CD14-positive monocyte (primary cell): ENCODE results near the gene SLC7A10. TPM values are rescaled to one million over a fixed set of nuclear protein-coding genes. Genes with fewer than 3 reads are reported as not detected.
A peak's percentile ranks its signal among the peaks of the same experiment; 100 is the strongest.

ENCODE experiments used
- DNase-seq, 3 donors: peaks; one replicate each; pipeline ENCODE4 v3.0.0-alpha.2; 2011 to 2022
- H2AFZ ChIP-seq: 2 replicates; pipeline ENCODE4 v1.6.0; 2012; ENCODE audit warnings: mild to moderate bottlenecking, low read depth, low read length, inconsistent platforms; ENCODE audit not compliant: insufficient read depth, poor library complexity, severe bottlenecking
- H3K27ac ChIP-seq, 2 donors: 1 replicate in 1 of 2; 2 replicates in 1 of 2; pipeline ENCODE4 v1.5.1; 2012 to 2013; ENCODE audit warnings: low read length in 2 of 2, control low read depth in 1 of 2, inconsistent platforms in 1 of 2, low read depth in 1 of 2, mild to moderate bottlenecking in 1 of 2
- H3K27me3 ChIP-seq, 2 donors: one replicate each; pipeline versions ENCODE4 v1.6.0 to v1.6.1; 2011 to 2013; ENCODE audit warnings: low read length in 2 of 2; ENCODE audit not compliant: control insufficient read depth in 2 of 2, insufficient read depth in 2 of 2
- H3K36me3 ChIP-seq, 2 donors: replicated peaks in 1 of 2; 1 replicate in 1 of 2; 2 replicates in 1 of 2; pipeline versions ENCODE4 v1.5.1 to v1.6.1; 2012 to 2013; ENCODE audit warnings: low read length in 2 of 2, control low read depth in 1 of 2, inconsistent platforms in 1 of 2, mild to moderate bottlenecking in 1 of 2; ENCODE audit not compliant: insufficient read depth in 2 of 2, control insufficient read depth in 1 of 2
- H3K4me1 ChIP-seq, 2 donors: 1 replicate in 1 of 2; 2 replicates in 1 of 2; pipeline versions ENCODE4 v1.5.1 to v1.6.1; 2012 to 2013; ENCODE audit warnings: low read length in 2 of 2, control low read depth in 1 of 2, inconsistent platforms in 1 of 2, mild to moderate bottlenecking in 1 of 2, moderate library complexity in 1 of 2; ENCODE audit not compliant: insufficient read depth in 2 of 2, control insufficient read depth in 1 of 2
- H3K4me2 ChIP-seq: replicated peaks from 2 replicates; pipeline ENCODE3; 2012; ENCODE audit warnings: low read length, moderate library complexity, mild to moderate bottlenecking; ENCODE audit not compliant: poor library complexity, severe bottlenecking; ENCODE audit errors: extremely low read depth
- H3K4me3 ChIP-seq, 3 experiments: fragments of 200-600 bp in 1 of 3; sonication (generic) in 1 of 3; replicated peaks in 1 of 3; 1 replicate in 2 of 3; 2 replicates in 1 of 3; pipeline ENCODE4 v1.5.1; 2011 to 2013; ENCODE audit warnings: low read length in 3 of 3, mild to moderate bottlenecking in 3 of 3, control low read depth in 2 of 3, low read depth in 2 of 3, inconsistent platforms in 1 of 3, moderate library complexity in 1 of 3
- H3K79me2 ChIP-seq: 2 replicates; pipeline ENCODE4 v1.6.0; 2012; ENCODE audit warnings: mild to moderate bottlenecking, control low read depth, inconsistent platforms, low read length, moderate library complexity; ENCODE audit not compliant: insufficient read depth
- H3K9ac ChIP-seq: 2 replicates; pipeline ENCODE4 v1.6.0; 2017; ENCODE audit warnings: low read length, mild to moderate bottlenecking; ENCODE audit not compliant: insufficient read depth, poor library complexity, severe bottlenecking
- H3K9me3 ChIP-seq, 2 donors: replicated peaks in 1 of 2; 1 replicate in 1 of 2; 2 replicates in 1 of 2; pipeline versions ENCODE4 v1.5.1 to v1.6.1; 2012 to 2013; ENCODE audit warnings: low read length in 2 of 2, control low read depth in 1 of 2; ENCODE audit not compliant: control insufficient read depth in 1 of 2, insufficient read depth in 1 of 2
- H4K20me1 ChIP-seq: 2 replicates; pipeline ENCODE4 v1.6.0; 2012; ENCODE audit warnings: mild to moderate bottlenecking, low read length, control low read depth, moderate library complexity; ENCODE audit not compliant: insufficient read depth
- H3K27ac Mint-ChIP-seq, 7 donors: one replicate each; pipeline ENCODE4 v1.8.0; 2020; ENCODE audit warnings: mild to moderate bottlenecking in 7 of 7, mixed read lengths in 7 of 7, moderate library complexity in 6 of 7, inconsistent platforms in 2 of 7
- H3K27me3 Mint-ChIP-seq, 3 donors: one replicate each; pipeline ENCODE4 v1.8.0; 2021 to 2022; ENCODE audit warnings: low read depth in 3 of 3, mild to moderate bottlenecking in 3 of 3, mixed read lengths in 3 of 3, moderate library complexity in 3 of 3, inconsistent platforms in 1 of 3
- H3K36me3 Mint-ChIP-seq, 2 donors: one replicate each; pipeline ENCODE4 v1.8.0; 2020; ENCODE audit warnings: mixed read lengths in 2 of 2, inconsistent platforms in 1 of 2, mild to moderate bottlenecking in 1 of 2
- H3K4me1 Mint-ChIP-seq: one replicate; pipeline ENCODE4 v1.8.0; 2020; ENCODE audit warnings: mild to moderate bottlenecking, mixed read lengths
- H3K4me3 Mint-ChIP-seq, 2 donors: one replicate each; pipeline ENCODE4 v1.8.0; 2020; ENCODE audit warnings: mild to moderate bottlenecking in 2 of 2, mixed read lengths in 2 of 2, moderate library complexity in 1 of 2
- H3K9me3 Mint-ChIP-seq, 7 donors: one replicate each; pipeline ENCODE4 v1.8.0; 2020 to 2022; ENCODE audit warnings: mixed read lengths in 7 of 7, mild to moderate bottlenecking in 6 of 7, moderate library complexity in 6 of 7, inconsistent platforms in 2 of 7
- WGBS: methylation state at CpG from one replicate; pipeline ENCODE4 v1.1.5; 2013; ENCODE audit warnings: missing lambda C conversion rate; ENCODE audit not compliant: insufficient coverage; 5-methylcytosine and 5-hydroxymethylcytosine counted together
- intact Hi-C, 2 donors: fragments of 100-400 bp; cut with micrococcal nuclease; formaldehyde crosslinking; loops; one replicate each; pipeline versions ENCODE4 v1.15.0 to v1.15.1; 2023
- polyA plus RNA-seq, 3 donors: library from polyadenylated mRNA; depleted of rRNA in 1 of 3; unstranded in 2 of 3; stranded (reverse) in 1 of 3; fragments of 300-500 nt in 2 of 3; fragments of >200 nt in 1 of 3; fragmentation: Illumina TruSeq in 2 of 3; gene quantifications; 1 replicate in 2 of 3; 2 replicates in 1 of 3; pipeline ENCODE4 v1.2.3, GENCODE V29; 2012 to 2021
- TF ChIP-seq, protein P1 (sequence below): fragments of 200-600 bp; IDR thresholded peaks from one replicate; pipeline ENCODE4 v1.8.0; 2022; ENCODE audit warnings: antibody characterized with exemption, mild to moderate bottlenecking

Gene SLC7A10
- polyA plus RNA-seq, 3 donors: 0.52 TPM; not detected in 2

- no peaks in the 10 kb centered on the region for H3K9me3 ChIP-seq
- TF ChIP-seq, protein P1, sequence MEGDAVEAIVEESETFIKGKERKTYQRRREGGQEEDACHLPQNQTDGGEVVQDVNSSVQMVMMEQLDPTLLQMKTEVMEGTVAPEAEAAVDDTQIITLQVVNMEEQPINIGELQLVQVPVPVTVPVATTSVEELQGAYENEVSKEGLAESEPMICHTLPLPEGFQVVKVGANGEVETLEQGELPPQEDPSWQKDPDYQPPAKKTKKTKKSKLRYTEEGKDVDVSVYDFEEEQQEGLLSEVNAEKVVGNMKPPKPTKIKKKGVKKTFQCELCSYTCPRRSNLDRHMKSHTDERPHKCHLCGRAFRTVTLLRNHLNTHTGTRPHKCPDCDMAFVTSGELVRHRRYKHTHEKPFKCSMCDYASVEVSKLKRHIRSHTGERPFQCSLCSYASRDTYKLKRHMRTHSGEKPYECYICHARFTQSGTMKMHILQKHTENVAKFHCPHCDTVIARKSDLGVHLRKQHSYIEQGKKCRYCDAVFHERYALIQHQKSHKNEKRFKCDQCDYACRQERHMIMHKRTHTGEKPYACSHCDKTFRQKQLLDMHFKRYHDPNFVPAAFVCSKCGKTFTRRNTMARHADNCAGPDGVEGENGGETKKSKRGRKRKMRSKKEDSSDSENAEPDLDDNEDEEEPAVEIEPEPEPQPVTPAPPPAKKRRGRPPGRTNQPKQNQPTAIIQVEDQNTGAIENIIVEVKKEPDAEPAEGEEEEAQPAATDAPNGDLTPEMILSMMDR: no peak
- no peak for DNase-seq
- H3K4me3 ChIP-seq: no peak overlapping the region
- intact Hi-C loops: no loop called here
- H3K9me3 Mint-ChIP-seq: peaks cover 0 to 2% (median 0%) of the 10 kb centered on the region in 7 donors
- H3K36me3 ChIP-seq: peaks cover 43 to 69% of the 10 kb centered on the region in 2 donors
- peak overlapping the region in 1 of 7 donors; percentile 58 for H3K27ac Mint-ChIP-seq
- no peak overlapping the region for H3K4me2 ChIP-seq
- H4K20me1 ChIP-seq: peaks cover 9% of the 10 kb centered on the region
- 97% methylated on average over 13 of the region's 15 CpGs for WGBS
- H2AFZ ChIP-seq: no peak overlapping the region
- peaks cover 33 to 68% of the 10 kb centered on the region in 2 donors for H3K36me3 Mint-ChIP-seq
- H3K27me3 Mint-ChIP-seq: no peaks in the 10 kb centered on the region
- no peak overlapping the region for H3K27ac ChIP-seq
- peaks cover 41% of the 10 kb centered on the region for H3K4me1 Mint-ChIP-seq
- no peak overlapping the region for H3K4me3 Mint-ChIP-seq
- H3K9ac ChIP-seq: no peak overlapping the region
- H3K79me2 ChIP-seq: peaks cover 35% of the 10 kb centered on the region
- H3K27me3 ChIP-seq: no peaks in the 10 kb centered on the region
- H3K4me1 ChIP-seq: peaks cover 26 to 34% of the 10 kb centered on the region in 2 donors
Measured at GRCh38 chr19:33201886-33202545, 23.6 kb downstream of the SLC7A10 start.

DNA sequence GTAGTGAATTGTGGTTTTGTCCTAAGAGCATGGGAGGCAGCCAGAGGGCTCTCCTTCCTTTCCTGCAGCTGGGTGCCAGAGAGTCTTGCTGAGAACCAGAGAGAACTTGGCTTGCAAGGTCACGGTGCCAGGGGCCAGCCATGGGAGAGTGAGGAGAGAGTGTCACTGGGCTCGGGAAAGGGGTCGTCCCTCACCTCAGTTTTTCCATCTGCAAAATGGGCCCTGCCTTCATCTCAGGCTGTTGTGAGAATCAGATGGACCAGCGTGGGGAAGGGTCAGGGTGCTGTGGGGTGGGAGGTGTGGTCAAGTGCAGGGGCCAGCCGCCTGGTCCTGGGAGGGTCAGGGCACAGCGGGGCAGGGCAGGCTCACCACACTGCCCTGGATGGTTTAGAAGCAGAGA lies 24.2 kb downstream of the SLC7A10 start:
- peaks cover 10% of the 10 kb centered on the region for H4K20me1 ChIP-seq
- H3K36me3 ChIP-seq: peaks cover 41 to 69% of the 10 kb centered on the region in 2 donors
- Mint-ChIP-seq H3K27me3 (no peaks in the 10 kb centered on the region), H3K9me3 (peaks cover 0 to 2% (median 0%) of the 10 kb centered on the region in 7 donors), H3K4me1 (peaks cover 45% of the 10 kb centered on the region), H3K4me3 (no peak overlapping the region), H3K27ac (no peak overlapping the region), H3K36me3 (peaks cover 36 to 72% of the 10 kb centered on the region in 2 donors)
- H3K9ac ChIP-seq: no peak overlapping the region
- TF ChIP-seq, protein P1: no peak
- no peaks in the 10 kb centered on the region for H3K27me3 ChIP-seq
- WGBS: 87% methylated on average over 6 of the region's 6 CpGs
- H3K9me3 ChIP-seq: no peaks in the 10 kb centered on the region
- H2AFZ ChIP-seq: no peak overlapping the region
- peaks cover 29 to 37% of the 10 kb centered on the region in 2 donors for H3K4me1 ChIP-seq
- H3K27ac ChIP-seq: no peak overlapping the region
- intact Hi-C loops: no loop called here
- DNase-seq: no peak
- H3K79me2 ChIP-seq: peaks cover 40% of the 10 kb centered on the region
- no peak overlapping the region for H3K4me2 ChIP-seq
- no peak overlapping the region for H3K4me3 ChIP-seq
